Cardiac muscle cell (in vitro differentiated cells and primary cell): ENCODE measurements around the gene SFXN5. TPM values are rescaled to one million over a fixed set of nuclear protein-coding genes. Genes with fewer than 3 reads are reported as not detected.

Experiments
- DNase-seq, 2 donors: peaks; one replicate each; pipeline versions ENCODE4 v3.0.0 to v3.0.0-alpha.2; 2010 to 2017; ENCODE audit warnings: low read depth in 1 of 2, low spot score in 1 of 2
- H3K27ac ChIP-seq: fragments of 200-600 bp; sonication (generic); 2 replicates; pipeline ENCODE4 v1.5.1; 2016
- H3K27me3 ChIP-seq: fragments of 200-600 bp; sonication (generic); 2 replicates; pipeline ENCODE4 v1.6.0; 2016; ENCODE audit warnings: control low read depth
- H3K36me3 ChIP-seq: fragments of 200-600 bp; sonication (generic); 2 replicates; pipeline ENCODE4 v1.5.1; 2016; ENCODE audit warnings: control low read depth
- H3K4me1 ChIP-seq: fragments of 200-600 bp; sonication (generic); 2 replicates; pipeline ENCODE4 v1.8.1; 2017; ENCODE audit warnings: low read depth, mild to moderate bottlenecking, mixed run types
- H3K4me3 ChIP-seq: fragments of 200-600 bp; sonication (generic); 2 replicates; pipeline ENCODE4 v1.5.1; 2016; ENCODE audit warnings: mild to moderate bottlenecking
- H3K9me3 ChIP-seq: fragments of 200-600 bp; sonication (generic); 2 replicates; pipeline ENCODE4 v1.5.1; 2017; ENCODE audit warnings: low read depth, mild to moderate bottlenecking, control low read depth
- CTCF ChIP-seq: IDR thresholded peaks from 2 replicates; pipeline ENCODE4 v1.5.1; 2012; ENCODE audit warnings: low read depth, mild to moderate bottlenecking, low read length
- polyA plus RNA-seq: library from polyadenylated mRNA; unstranded; fragments of >200 nt; fragmentation: Nextera tagmentation; extraction: Ambion mirVana; gene quantifications from 2 replicates; pipeline ENCODE4 v1.2.1, GENCODE V29; 2016
- total RNA-seq: library from RNA; depleted of rRNA; stranded (reverse); fragments of >200 nt; gene quantifications from 2 replicates; pipeline ENCODE4 v1.2.3, GENCODE V29; 2016

The SFXN5 gene
- total and polyA plus RNA-seq, 2 experiments from 2014 or later, result 11.4 to 13.5 TPM

DNA sequence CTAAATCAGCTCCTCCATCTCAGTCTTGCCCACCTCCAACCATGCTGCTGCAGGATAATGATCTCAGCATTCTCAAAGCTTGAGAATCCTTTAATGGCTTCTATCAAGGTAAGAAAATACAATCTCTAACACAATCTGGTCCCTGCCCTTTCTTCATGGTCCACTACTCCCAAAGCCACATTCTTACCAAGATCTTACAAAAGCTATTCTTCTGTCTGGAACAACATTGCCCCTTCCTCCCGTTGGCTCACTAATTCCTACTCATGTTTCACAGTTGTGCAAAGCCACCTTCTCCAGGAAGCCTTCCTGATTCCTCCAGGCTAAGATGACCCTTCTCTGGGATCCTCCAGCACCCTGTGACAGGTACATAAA, 5.9 kb upstream of the SFXN5 start:
- no peak overlapping the region for H3K27ac ChIP-seq
- H3K9me3 ChIP-seq, result no peaks in the 10 kb centered on the region
- peaks cover 21% of the 10 kb centered on the region for H3K27me3 ChIP-seq
- no peaks in the 10 kb centered on the region for H3K4me1 ChIP-seq
- H3K36me3 ChIP-seq, result no peaks in the 10 kb centered on the region
- DNase-seq, result no peak
- no peak for TF ChIP-seq CTCF
- H3K4me3 ChIP-seq, result no peak overlapping the region

DNA sequence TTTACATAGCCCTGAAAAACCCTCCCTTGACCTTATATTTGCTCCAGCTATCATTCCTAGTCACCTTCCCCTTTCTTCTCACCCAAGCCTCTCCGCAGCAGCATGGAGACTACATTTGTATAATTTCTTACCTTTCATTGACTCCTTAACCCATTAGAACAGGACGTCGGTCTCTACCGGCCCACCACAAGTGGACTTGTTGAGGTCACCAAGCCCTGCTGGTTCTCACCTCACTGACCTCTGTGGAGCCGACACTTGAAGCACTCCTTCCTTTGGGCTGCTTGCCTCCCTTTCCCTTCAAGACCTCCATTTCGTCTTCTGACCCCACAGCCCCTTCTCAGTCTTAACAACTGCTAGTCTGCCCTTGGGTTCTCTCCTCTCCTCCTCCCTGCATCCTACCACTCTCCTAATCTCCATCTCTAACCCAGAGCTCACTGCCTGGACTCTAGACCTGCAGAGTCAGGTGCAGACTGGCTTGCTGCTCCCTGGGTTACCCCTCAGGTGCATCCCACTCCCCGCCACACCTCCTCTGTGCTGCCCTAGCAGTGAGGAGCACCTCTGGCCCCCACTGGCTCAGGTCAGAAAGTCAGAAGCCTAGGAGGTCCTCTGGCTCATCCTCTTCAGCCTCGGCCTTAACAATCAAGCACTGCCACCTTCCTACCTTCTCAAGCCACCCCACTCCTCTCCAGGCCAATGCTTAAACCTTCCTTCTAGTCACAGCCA, 5.3 kb upstream of the SFXN5 start:
- H3K27me3 ChIP-seq, result peaks cover 21% of the 10 kb centered on the region
- H3K36me3 ChIP-seq, result no peaks in the 10 kb centered on the region
- H3K4me3 ChIP-seq, result no peak overlapping the region
- DNase-seq, result no peak
- no peak for TF ChIP-seq CTCF
- H3K27ac ChIP-seq, result no peak overlapping the region
- H3K9me3 ChIP-seq, result no peaks in the 10 kb centered on the region
- no peaks in the 10 kb centered on the region for H3K4me1 ChIP-seq

GRCh38 chr2:73075477-73076373, 4.2 kb upstream of the SFXN5 start:
- DNase-seq, result no peak
- no peaks in the 10 kb centered on the region for H3K4me1 ChIP-seq

GRCh38 chr2:73074110-73075069, 2.9 kb upstream of the SFXN5 start:
- Histone ChIP-seq H3K36me3 (no peaks in the 10 kb centered on the region), H3K9me3 (no peaks in the 10 kb centered on the region), H3K27ac (no peak overlapping the region), H3K4me1 (peaks cover 8% of the 10 kb centered on the region), H3K4me3 (no peak overlapping the region), H3K27me3 (peaks cover 14% of the 10 kb centered on the region)
- TF ChIP-seq CTCF, result no peak
- no peak for DNase-seq

More at GRCh38 chr2:73075477-73076373, 4.2 kb upstream of the SFXN5 start:
- Histone ChIP-seq H3K27ac (no peak overlapping the region), H3K27me3 (peaks cover 16% of the 10 kb centered on the region), H3K9me3 (no peaks in the 10 kb centered on the region), H3K36me3 (no peaks in the 10 kb centered on the region), H3K4me3 (no peak overlapping the region)
- no peak for TF ChIP-seq CTCF

DNA sequence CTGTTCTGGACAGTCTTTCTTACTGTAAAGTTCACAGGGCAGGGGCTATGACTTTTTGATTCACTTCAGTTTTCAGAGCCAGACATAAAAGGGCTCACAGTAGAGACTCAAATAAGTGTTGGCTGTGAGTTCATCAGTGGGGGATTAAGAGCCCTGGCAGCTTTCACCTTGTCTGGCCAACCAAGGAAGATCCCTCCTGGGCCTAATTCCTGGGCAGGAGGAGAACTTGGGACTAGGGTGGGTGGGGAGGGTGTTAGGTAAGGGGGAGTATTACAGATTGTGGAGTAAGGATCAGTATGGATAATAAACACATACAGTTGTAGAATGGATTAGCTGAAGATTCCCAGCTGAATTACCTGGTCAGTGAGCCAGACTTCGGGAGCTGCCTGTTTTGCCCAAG, 904 bp upstream of the SFXN5 start:
- Histone ChIP-seq H3K4me1 (peaks cover 10% of the 10 kb centered on the region), H3K36me3 (no peaks in the 10 kb centered on the region), H3K4me3 (no peak overlapping the region), H3K27me3 (peaks cover 5% of the 10 kb centered on the region), H3K9me3 (no peaks in the 10 kb centered on the region), H3K27ac (no peak overlapping the region)
- no peak for TF ChIP-seq CTCF
- no peak for DNase-seq
